Activated naive CD8-positive, alpha-beta T cell treated with anti-CD3 and anti-CD28 coated beads, Interleukin-2, amount 10 ng/mL, durations not matched to agents 7 days and 5 days (primary cell): ENCODE data around the gene TMEM45A. TPM values are rescaled to one million over a fixed set of nuclear protein-coding genes. Genes with fewer than 3 reads are reported as not detected.
"Not testable (repeated sequence)": the region's sequence is repeated elsewhere in the genome, so short reads cannot be mapped to it uniquely, and the experiment has no call there.

Experiments used
- ATAC-seq: fragments of 150-1000 bp; cut with Tn5 transposase; one replicate; pipeline ENCODE4 v1.10.0; 2021; ENCODE audit warnings: low read depth, moderate library complexity
- POLR2A ChIA-PET: fragments of 350-600 bp; sonication (Branson Sonifier 250); formaldehyde crosslinking; loops from one replicate; lab custom pipeline; 2021; ENCODE audit warnings: antibody characterized with exemption; lab: Charles Lee
- DNase-seq: peaks from one replicate; pipeline ENCODE4 v3.0.0; 2021
- H3K27ac Mint-ChIP-seq: one replicate; pipeline ENCODE4 v1.8.0; 2022; ENCODE audit warnings: mild to moderate bottlenecking, mixed read lengths
- H3K27me3 Mint-ChIP-seq: one replicate; pipeline ENCODE4 v1.8.0; 2022; ENCODE audit warnings: mild to moderate bottlenecking, moderate library complexity, mixed read lengths
- H3K36me3 Mint-ChIP-seq: one replicate; pipeline ENCODE4 v1.8.0; 2021; ENCODE audit warnings: mild to moderate bottlenecking, mixed read lengths
- H3K4me1 Mint-ChIP-seq: one replicate; pipeline ENCODE4 v1.8.0; 2021; ENCODE audit warnings: mixed read lengths
- H3K4me3 Mint-ChIP-seq: one replicate; pipeline ENCODE4 v1.8.0; 2022; ENCODE audit warnings: mild to moderate bottlenecking, moderate library complexity, mixed read lengths
- H3K9me3 Mint-ChIP-seq: one replicate; pipeline ENCODE4 v1.8.0; 2021; ENCODE audit warnings: mixed read lengths
- total RNA-seq, 2 experiments: library from RNA; stranded (reverse); gene quantifications; one replicate each; pipeline ENCODE4 v1.2.3, GENCODE V29; 2021

The TMEM45A gene
- total RNA-seq, 2 experiments from 2014 or later: 0.20 to 0.78 TPM

- Mint-ChIP-seq H3K27ac (peak overlapping the region; percentile 62), H3K9me3 (peaks cover 14% of the 10 kb centered on the region), H3K36me3 (no peaks in the 10 kb centered on the region), H3K4me3 (peak overlapping the region; percentile 11), H3K27me3 (no peaks in the 10 kb centered on the region), H3K4me1 (peaks cover 5% of the 10 kb centered on the region)
- DNase-seq (no peak), ATAC-seq (no peak)
- POLR2A ChIA-PET: no interaction called here
These were observed 26.3 kb upstream of the TMEM45A start for GRCh38 chr3:100465892-100466777.

- Mint-ChIP-seq H3K4me1 (peaks cover 5% of the 10 kb centered on the region), H3K27me3 (no peaks in the 10 kb centered on the region), H3K27ac (no peak overlapping the region), H3K4me3 (no peak overlapping the region), H3K36me3 (no peaks in the 10 kb centered on the region), H3K9me3 (peaks cover 14% of the 10 kb centered on the region)
- ATAC-seq: no peak
- DNase-seq: no peak
- POLR2A ChIA-PET: no interaction called here
These were observed 25.3 kb upstream of the TMEM45A start for GRCh38 chr3:100467133-100467532.

- Mint-ChIP-seq H3K36me3 (no peaks in the 10 kb centered on the region), H3K27ac (no peak overlapping the region), H3K4me3 (no peak overlapping the region), H3K27me3 (no peaks in the 10 kb centered on the region), H3K4me1 (peaks cover 5% of the 10 kb centered on the region), H3K9me3 (peaks cover 16% of the 10 kb centered on the region)
- DNase-seq: no peak
- no peak for ATAC-seq
- POLR2A ChIA-PET: no interaction called here
These were observed 23.7 kb upstream of the TMEM45A start for GRCh38 chr3:100468676-100469075.

- no peak overlapping the region for H3K4me3 Mint-ChIP-seq
- H3K4me1 Mint-ChIP-seq: peaks cover 3% of the 10 kb centered on the region
- peaks cover 16% of the 10 kb centered on the region for H3K9me3 Mint-ChIP-seq
- no peak for DNase-seq
- peaks cover 5% of the 10 kb centered on the region for H3K27me3 Mint-ChIP-seq
- ATAC-seq: no peak
- POLR2A ChIA-PET: no interaction called here
- no peaks in the 10 kb centered on the region for H3K36me3 Mint-ChIP-seq
- no peak overlapping the region for H3K27ac Mint-ChIP-seq
These were observed 21.5 kb upstream of the TMEM45A start for GRCh38 chr3:100470951-100471350.

- ATAC-seq (no peak), DNase-seq (no peak)
- H3K36me3 Mint-ChIP-seq: no peaks in the 10 kb centered on the region
- no peak overlapping the region for H3K27ac Mint-ChIP-seq
- POLR2A ChIA-PET: no interaction called here
- H3K4me3 Mint-ChIP-seq: no peak overlapping the region
- H3K9me3 Mint-ChIP-seq: peaks cover 16% of the 10 kb centered on the region
- H3K27me3 Mint-ChIP-seq: peaks cover 8% of the 10 kb centered on the region
- no peaks in the 10 kb centered on the region for H3K4me1 Mint-ChIP-seq
These were observed 21.0 kb upstream of the TMEM45A start for GRCh38 chr3:100471444-100471843.

GRCh38 chr3:100477851-100478360, 14.5 kb upstream of the TMEM45A start:
- H3K9me3 Mint-ChIP-seq, H3K4me1 Mint-ChIP-seq, POLR2A ChIA-PET, ATAC-seq, H3K27ac Mint-ChIP-seq, DNase-seq, H3K4me3 Mint-ChIP-seq, H3K36me3 Mint-ChIP-seq: not testable (repeated sequence)
- peaks cover 14% of the 10 kb centered on the region for H3K27me3 Mint-ChIP-seq

- ATAC-seq, H3K9me3 Mint-ChIP-seq, H3K4me1 Mint-ChIP-seq, H3K4me3 Mint-ChIP-seq, DNase-seq, H3K36me3 Mint-ChIP-seq, H3K27ac Mint-ChIP-seq, POLR2A ChIA-PET: not testable (repeated sequence)
- H3K27me3 Mint-ChIP-seq: peaks cover 17% of the 10 kb centered on the region
These were observed 13.9 kb upstream of the TMEM45A start for GRCh38 chr3:100478521-100478920.

GRCh38 chr3:100480081-100480480, 12.3 kb upstream of the TMEM45A start:
- Mint-ChIP-seq H3K27ac (no peak overlapping the region), H3K4me1 (peaks cover 1% of the 10 kb centered on the region), H3K9me3 (no peaks in the 10 kb centered on the region), H3K4me3 (no peak overlapping the region), H3K36me3 (no peaks in the 10 kb centered on the region), H3K27me3 (peaks cover 25% of the 10 kb centered on the region)
- POLR2A ChIA-PET: no interaction called here
- ATAC-seq (no peak), DNase-seq (no peak)

GRCh38 chr3:100482176-100482575, 10.2 kb upstream of the TMEM45A start:
- POLR2A ChIA-PET: no interaction called here
- H3K4me1 Mint-ChIP-seq: peaks cover 1% of the 10 kb centered on the region
- H3K36me3 Mint-ChIP-seq: no peaks in the 10 kb centered on the region
- no peak overlapping the region for H3K27ac Mint-ChIP-seq
- H3K9me3 Mint-ChIP-seq: no peaks in the 10 kb centered on the region
- no peak for DNase-seq
- H3K4me3 Mint-ChIP-seq: no peak overlapping the region
- no peak for ATAC-seq
- H3K27me3 Mint-ChIP-seq: peaks cover 21% of the 10 kb centered on the region

GRCh38 chr3:100483529-100483928, 8.9 kb upstream of the TMEM45A start:
- H3K9me3 Mint-ChIP-seq: no peaks in the 10 kb centered on the region
- POLR2A ChIA-PET: no interaction called here
- no peak for ATAC-seq
- no peak for DNase-seq
- H3K27ac Mint-ChIP-seq: no peak overlapping the region
- H3K4me1 Mint-ChIP-seq: peaks cover 1% of the 10 kb centered on the region
- no peak overlapping the region for H3K4me3 Mint-ChIP-seq
- H3K36me3 Mint-ChIP-seq: no peaks in the 10 kb centered on the region
- H3K27me3 Mint-ChIP-seq: peaks cover 21% of the 10 kb centered on the region

GRCh38 chr3:100486808-100487207, 5.6 kb upstream of the TMEM45A start:
- H3K4me3 Mint-ChIP-seq: no peak overlapping the region
- POLR2A ChIA-PET: no interaction called here
- peaks cover 37% of the 10 kb centered on the region for H3K27me3 Mint-ChIP-seq
- ATAC-seq (no peak), DNase-seq (no peak)
- H3K4me1 Mint-ChIP-seq: peaks cover 3% of the 10 kb centered on the region
- H3K36me3 Mint-ChIP-seq: no peaks in the 10 kb centered on the region
- no peaks in the 10 kb centered on the region for H3K9me3 Mint-ChIP-seq
- H3K27ac Mint-ChIP-seq: no peak overlapping the region

- no peak for DNase-seq
These were observed 3.3 kb upstream of the TMEM45A start for GRCh38 chr3:100489118-100489517.

GRCh38 chr3:100496711-100497261, 4.4 kb downstream of the TMEM45A start:
- POLR2A ChIA-PET: no interaction called here
- DNase-seq (no peak), ATAC-seq (no peak)
- Mint-ChIP-seq H3K4me3 (no peak overlapping the region), H3K4me1 (peaks cover 3% of the 10 kb centered on the region), H3K36me3 (no peaks in the 10 kb centered on the region), H3K9me3 (peaks cover 2% of the 10 kb centered on the region), H3K27ac (no peak overlapping the region), H3K27me3 (peaks cover 33% of the 10 kb centered on the region)

More at GRCh38 chr3:100489118-100489517, 3.3 kb upstream of the TMEM45A start:
- Mint-ChIP-seq H3K4me3 (no peak overlapping the region), H3K4me1 (peaks cover 5% of the 10 kb centered on the region), H3K27ac (no peak overlapping the region), H3K27me3 (peaks cover 32% of the 10 kb centered on the region), H3K36me3 (no peaks in the 10 kb centered on the region), H3K9me3 (peaks cover 2% of the 10 kb centered on the region)
- POLR2A ChIA-PET: no interaction called here
- no peak for ATAC-seq

- ATAC-seq (no peak), DNase-seq (no peak)
- Mint-ChIP-seq H3K4me3 (no peak overlapping the region), H3K27ac (no peak overlapping the region), H3K4me1 (no peaks in the 10 kb centered on the region), H3K36me3 (no peaks in the 10 kb centered on the region), H3K9me3 (no peaks in the 10 kb centered on the region), H3K27me3 (peaks cover 37% of the 10 kb centered on the region)
- POLR2A ChIA-PET: no interaction called here
These were observed 7.2 kb downstream of the TMEM45A start for GRCh38 chr3:100499651-100500050.
